HFF-Myc (cell line): Measurements from ENCODE around the gene MS4A15.
"Not testable (repeated sequence)": the region's sequence is repeated elsewhere in the genome, so short reads cannot be mapped to it uniquely, and the experiment has no call there.

Experiments
- DNase-seq: peaks from one replicate; pipeline ENCODE4 v3.0.0-alpha.2; 2011; ENCODE audit warnings: low read depth; ENCODE audit errors: extremely low read depth
- H3K4me3 ChIP-seq: replicated peaks from 2 replicates; pipeline ENCODE4 v1.5.1; 2011; ENCODE audit warnings: low read depth, mild to moderate bottlenecking, control low read depth, low read length
- CTCF ChIP-seq: IDR thresholded peaks from 2 replicates; pipeline ENCODE4 v1.5.1; 2012; ENCODE audit warnings: mild to moderate bottlenecking, low read depth, low read length, control low read depth; ENCODE audit errors: missing control alignments

MS4A15 gene

GRCh38 chr11:60821827-60822599 is 65.3 kb downstream of the MS4A15 start:
- no peak for DNase-seq
- H3K4me3 ChIP-seq = no peak overlapping the region
- TF ChIP-seq CTCF = no peak

GRCh38 chr11:60823745-60824306 is 67.2 kb downstream of the MS4A15 start:
- not testable (repeated sequence) for H3K4me3 ChIP-seq, DNase-seq

GRCh38 chr11:60825118-60825517 is 68.5 kb downstream of the MS4A15 start:
- no peak for TF ChIP-seq CTCF
- no peak for DNase-seq
- no peak overlapping the region for H3K4me3 ChIP-seq

- no peak overlapping the region for H3K4me3 ChIP-seq
- no peak for DNase-seq
- no peak for TF ChIP-seq CTCF
These were observed 69.1 kb downstream of the MS4A15 start for GRCh38 chr11:60825790-60826189.
